GM19099 (cell line): ENCODE measurements around the gene VILL.

Experiments used
- POLR2A ChIP-seq: IDR thresholded peaks from 3 replicates; pipeline ENCODE4 v1.6.1; 2011; ENCODE audit warnings: low read depth; ENCODE audit not compliant: insufficient read length; ENCODE audit errors: extremely low read depth

Gene VILL

DNA sequence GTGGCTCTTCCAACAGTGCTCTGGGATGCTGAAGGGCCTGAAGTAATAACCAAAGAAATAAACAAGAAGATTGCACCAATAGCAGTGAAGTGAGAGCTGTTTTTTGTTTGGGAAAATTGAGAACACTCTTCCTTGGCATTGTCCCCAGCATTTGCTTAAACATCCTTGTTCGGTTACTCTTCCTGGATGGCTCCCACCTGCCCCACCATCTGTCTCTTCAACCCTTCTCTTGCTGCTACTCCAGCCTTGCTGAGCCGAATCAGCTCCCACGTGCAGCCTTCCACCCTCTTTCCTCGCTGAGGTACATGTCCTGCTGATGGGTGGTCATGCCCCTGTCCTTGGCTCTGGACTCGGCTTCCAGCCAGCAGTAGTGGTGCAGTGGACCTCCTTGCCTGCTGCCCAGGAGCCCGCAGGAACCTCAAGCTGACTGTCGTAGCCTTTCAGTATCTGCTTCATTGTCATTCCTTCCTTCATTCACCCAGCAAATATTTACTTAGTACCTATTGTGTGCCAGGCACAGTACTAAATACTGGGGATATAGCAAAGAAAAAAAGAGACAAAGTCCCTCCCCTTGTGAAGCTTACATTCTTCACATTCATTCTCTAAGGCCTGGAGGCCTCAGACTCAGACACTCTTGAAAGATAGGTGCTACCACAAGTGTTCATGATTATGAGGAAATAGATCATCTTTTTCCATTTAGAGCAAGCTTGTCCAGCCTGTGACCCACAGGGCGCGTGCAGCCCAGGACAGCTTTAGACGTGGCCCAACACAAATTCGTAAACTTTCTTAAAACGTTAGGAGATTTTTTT is 17.1 kb upstream of the VILL start:
- TF ChIP-seq POLR2A: no peak

DNA sequence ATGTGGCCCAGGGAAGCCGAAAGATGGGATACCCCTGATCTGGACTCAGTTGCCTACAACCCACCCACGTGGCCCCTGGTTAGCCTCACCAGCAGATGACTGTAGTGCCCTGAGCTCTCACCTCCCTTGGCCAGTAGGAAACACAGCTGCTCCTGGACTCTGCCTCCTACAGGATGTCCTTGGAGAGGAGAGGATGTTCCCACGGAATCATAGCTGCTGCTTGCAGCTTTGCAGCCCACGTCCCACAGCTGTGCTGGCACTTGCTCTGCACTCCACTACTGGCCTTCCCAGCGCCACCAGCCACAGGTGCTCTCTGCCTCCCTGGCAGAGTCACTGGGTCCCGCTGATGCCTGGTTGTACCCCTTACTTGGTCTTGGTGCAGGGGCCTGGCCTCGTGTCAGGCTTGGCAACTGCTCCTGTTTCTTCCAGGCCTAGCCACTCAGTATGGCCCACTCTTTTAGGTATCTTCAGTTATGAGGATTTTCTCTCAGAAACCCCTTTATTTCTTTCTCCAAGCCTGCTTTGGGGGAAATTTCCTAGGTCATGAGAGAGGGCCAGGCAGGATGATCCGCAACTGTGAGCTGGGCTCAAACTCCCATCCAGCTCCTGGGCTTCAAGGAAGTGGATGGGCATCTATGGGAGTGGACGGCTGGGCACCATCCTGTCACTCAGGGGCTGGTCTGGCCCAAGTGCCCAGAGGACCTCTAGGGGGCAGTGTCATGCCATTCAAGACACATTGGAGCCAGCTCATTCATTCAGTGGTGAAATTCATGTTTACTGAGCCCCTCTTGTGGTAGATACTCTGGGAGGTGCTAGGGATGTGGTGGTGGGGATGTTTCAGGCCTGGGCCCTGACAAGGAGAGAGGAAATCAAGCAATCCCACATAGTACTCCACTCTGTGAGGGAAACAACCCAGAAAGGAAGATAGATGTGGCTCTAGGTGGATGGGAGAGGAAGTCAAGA is 16.2 kb upstream of the VILL start:
- no peak for TF ChIP-seq POLR2A

DNA sequence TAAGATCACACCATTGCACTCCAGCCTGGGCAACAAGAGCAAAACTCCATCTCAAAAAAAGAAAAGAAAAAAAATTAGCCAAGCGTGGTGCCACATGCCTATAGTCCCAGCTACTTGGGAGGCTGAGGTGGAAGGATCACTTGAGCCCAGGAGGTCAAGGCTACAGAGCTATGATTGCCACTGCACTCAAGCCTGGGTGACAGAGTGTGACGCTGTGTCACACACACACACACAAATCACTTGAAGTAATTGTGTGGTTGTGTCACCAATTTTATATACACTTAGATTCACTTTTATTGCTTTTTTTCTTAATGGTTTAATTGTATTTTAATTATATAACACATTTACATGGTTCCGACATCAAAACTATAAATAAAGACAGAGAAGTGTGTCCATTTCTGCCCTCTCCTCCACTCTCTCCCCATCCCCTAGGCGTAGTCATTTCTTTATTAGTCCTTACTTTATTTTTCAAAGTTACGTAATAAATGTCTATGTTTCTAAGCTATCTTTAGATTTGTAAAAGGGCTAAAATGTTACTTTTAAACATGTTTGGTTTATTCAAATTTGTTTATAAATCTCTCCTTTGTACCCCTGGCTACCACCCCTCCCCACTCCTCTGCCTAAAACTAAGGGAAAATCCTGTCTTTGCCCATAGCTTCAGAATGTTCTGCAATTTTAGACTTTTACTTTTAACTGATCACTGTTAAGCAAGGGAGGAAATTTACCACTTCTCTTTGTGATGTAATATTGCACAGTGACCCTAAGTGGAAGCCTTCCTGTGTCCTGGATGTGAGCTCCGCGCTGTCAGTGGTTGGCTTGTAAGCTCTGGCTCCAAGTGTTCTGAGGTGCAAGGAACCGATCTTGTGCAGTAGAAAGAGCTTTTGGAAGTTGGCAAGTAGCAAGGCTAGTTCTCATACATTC is 10.8 kb upstream of the VILL start:
- no peak for TF ChIP-seq POLR2A

DNA sequence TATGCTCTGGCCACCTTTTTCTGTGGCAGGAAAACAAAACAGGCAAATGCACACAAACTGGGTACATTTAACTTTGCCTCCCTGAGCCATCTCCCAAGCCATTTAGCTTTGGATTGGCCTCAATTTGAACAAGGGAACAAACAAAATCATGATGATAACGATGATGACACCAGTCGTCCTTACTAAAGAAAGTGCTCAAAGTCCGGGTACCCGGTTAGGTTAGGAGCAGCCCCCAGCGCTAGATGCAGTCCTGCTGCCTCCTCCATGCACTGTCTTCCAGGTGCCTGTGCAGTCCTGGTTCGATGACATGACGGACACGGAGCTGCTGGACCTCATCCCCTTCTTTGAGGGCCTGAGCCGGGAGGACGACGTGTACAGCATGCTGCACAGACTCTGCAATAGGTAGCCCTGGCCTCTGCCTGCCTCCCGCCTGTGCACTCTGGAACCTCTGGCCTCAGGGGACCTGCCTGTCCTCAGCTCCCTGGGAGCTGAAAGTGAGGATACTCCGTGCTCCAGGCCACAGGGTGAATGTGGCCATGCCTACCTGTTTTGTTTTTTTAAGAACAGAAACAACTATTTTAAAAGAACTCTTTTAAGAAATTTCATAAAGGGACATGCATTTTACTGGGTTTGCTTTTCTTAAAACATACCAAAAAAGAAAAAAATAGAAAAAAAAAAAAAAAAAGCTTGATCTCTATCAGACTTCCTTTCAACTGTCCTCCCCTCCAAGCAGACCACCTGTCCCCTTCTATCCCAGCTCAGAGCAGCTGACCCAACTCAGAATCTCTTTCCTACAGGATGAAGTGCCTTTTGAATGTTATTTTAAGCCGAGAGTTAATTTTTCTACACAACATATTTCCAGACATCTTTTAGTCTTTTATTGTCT is 9.9 kb upstream of the VILL start:
- no peak for TF ChIP-seq POLR2A

DNA sequence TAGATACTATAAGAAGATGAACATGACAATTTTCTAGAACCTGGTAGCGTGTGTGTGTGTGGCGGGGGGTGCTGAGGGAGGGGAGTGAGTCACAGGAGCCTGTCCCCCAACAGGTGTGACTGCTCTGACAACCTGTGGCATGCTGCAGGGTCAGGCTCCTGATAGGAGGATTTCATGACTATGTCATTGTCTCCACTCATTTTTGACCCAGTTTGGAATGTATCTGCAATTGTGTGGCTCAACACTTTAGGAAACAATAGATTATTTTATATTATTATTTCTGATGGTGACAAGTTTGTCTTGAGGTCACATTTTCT is 9.3 kb upstream of the VILL start:
- no peak for TF ChIP-seq POLR2A

DNA sequence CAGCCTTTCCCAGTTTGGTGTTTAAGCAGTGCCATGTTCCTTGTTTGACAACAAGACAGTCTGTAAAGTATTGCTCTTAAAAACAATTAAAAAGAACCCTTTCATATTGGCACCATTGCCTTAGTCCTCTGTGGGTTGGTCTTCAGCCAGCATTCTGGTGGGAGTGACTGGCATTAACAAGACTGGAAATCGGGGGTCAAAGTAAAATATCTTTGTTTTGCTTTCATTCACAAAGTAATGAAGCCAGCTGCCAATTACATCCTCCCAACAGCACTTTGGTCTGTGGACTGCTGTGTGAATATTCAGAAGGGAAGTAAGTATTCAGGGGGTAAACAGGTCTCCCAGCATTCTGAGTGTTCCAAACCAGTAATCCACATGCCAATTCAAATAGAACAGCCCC is 8.3 kb upstream of the VILL start:
- no peak for TF ChIP-seq POLR2A

DNA sequence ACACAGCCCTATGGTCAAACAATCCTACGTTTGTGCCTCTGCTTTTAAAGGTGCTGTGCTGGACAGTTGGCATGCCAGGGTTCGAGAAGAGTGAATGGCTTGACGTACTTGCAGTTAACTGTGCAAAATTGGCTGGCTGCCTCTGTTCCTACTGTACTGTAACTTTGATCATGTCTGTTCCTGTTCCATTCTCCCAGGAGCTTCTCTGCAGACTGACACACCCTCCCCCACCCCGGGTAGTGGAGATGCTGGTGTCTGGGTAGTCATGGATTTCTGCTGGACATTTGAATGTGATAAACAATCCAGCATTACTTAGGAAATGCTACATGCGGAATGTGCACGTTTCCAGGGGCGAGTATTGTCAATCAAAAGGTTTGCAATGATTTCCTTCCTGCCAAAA is 6.5 kb upstream of the VILL start:
- no peak for TF ChIP-seq POLR2A

DNA sequence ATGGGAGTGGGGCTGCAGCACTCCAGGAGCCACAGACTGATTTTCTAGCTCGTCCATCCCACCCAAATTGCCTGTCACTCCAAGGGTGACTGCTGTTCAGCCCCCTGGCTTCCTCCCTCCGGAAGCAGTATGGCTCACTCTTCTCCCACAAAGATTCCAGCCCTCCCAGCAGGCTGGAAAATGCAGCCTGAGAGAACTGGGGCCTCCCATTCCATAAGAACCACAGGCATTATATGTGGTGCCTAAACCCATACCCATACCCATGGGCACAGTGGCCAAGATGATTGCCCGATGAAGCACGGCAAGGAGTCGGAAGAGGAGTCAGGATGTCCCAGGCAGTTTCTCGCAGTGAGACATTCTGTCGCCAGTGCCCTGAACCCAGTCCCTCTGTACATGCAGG is 6.0 kb upstream of the VILL start:
- no peak for TF ChIP-seq POLR2A

DNA sequence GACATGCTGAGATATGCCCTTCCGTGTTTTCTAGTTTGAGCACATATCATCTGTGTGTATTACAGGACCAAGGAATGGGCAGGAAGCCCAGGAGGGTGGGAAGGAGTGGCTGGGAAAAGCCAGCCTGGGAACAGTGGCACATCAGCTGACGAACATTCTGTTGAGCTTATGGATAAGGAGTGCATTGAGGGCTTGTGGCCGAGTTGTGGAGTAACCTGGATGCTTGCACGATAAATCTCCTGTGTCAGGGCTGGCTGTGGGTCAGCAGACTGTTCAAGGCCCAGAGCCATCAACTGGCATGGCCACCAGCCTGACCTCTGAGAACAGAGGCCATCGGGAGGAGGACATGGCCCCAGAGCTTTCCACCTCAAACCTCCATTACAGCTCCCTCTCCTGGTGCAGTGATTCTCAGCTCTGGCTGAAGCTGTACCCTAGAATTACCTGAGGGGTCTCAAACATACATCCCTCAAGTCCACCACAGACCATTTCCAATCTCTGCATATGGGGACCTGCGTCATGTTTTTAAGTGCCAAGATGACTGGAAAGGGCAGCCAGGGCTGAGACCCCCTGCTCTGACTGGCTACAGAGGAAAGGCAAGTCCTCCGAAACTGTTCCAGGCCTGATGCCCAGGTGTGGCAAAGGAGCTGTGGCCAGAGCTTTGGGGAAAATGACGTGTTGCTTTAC is 4.8 kb upstream of the VILL start:
- TF ChIP-seq POLR2A: no peak

DNA sequence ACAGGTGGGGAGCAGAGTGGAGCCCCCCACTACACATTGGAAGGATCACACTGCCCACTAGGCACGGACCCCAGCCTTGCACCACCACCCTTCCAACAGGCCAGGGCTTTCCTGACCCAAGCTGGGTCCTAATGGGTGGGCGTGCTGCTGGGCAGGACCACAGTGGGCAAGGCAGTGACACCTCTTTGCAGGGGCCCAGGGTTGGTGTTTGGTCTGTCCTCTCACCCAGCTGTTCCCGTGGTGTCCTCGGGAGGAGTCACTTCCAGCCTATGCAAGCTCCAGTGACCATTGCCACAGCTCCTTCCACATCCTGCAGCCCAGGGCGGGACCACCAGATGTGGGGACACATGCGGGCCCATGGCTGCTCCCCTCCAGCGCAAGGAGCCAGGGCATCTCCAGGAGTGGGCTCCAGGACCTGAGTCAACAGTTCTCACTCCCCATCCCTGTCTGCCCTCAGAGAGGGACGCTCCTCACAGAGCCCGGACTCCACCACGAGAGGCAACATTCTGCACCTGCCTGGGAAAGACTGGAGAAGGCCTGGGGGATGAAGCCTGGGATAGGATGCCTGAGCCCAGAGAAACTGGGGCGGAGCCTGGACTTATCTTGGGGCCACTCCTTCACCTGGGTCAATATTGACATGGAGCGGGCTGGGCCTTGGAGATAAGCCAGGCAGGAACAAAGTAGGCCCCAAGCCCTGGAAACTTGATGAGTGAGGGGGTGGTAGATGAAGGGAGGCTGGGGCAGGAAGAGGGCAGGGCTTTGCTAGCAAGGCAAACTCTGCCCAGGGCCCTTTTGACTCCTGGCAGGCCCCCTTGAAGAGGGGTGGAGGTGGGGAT is 3.9 kb upstream of the VILL start:
- TF ChIP-seq POLR2A: no peak

DNA sequence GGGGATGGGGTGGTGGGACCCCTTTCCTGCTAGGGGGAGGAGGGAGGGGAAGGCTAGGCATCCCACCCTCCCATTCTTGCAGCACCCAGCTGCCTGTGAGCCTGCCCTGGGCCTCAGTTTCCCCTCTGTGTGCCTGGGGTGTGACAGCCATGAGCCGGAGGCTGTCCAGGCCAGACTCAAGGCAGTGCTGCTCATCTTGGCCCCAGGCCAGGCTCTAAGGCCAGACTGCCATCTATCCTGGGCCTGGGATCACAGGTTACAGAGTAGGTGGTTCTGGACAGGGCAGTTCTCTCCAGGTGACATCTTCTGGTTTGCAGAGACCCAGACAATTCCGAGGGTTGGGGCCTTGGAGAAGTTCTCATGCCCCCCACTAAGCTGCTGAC is 3.3 kb upstream of the VILL start:
- TF ChIP-seq POLR2A: no peak

DNA sequence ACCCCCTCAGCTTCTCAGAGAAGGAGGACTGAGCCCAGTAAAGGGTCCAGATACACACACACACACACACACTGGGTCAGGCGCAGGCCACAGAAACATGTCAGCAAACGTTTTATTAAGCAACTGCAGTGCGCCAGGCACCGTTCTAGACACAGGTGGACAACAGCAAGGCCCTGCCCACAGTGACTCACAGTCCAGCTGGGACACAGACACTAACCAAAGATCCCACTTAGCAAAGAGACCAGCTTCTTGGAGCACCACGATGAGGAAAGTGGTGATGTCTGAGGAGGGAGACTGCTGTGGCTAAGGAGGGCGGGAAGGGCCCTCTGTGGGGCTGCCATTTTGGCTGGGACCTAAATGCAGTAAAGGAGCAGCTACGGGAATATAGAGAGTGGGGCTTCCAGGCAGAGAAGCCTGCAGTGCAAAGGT is 2.8 kb upstream of the VILL start:
- no peak for TF ChIP-seq POLR2A
